DND-41 (cell line): Measurements from ENCODE around the gene SUMO2.

Experiments used
- CTCF ChIP-seq: IDR thresholded peaks from 2 replicates; pipeline ENCODE4 v1.5.1; 2012; ENCODE audit warnings: borderline replicate concordance, low read length, moderate library complexity, mild to moderate bottlenecking; ENCODE audit not compliant: poor library complexity, severe bottlenecking; ENCODE audit errors: extremely low read depth
- EZH2 ChIP-seq: IDR thresholded peaks from 3 replicates; pipeline ENCODE4 v1.6.1; 2012; ENCODE audit warnings: borderline replicate concordance, low read depth, mild to moderate bottlenecking, moderate library complexity, low read length, inconsistent platforms; ENCODE audit not compliant: severe bottlenecking

GRCh38 chr17:75133001-75133400, 49.8 kb downstream of the SUMO2 start:
- TF ChIP-seq CTCF (no peak), EZH2 (no peak)
